Measurements from ENCODE around the gene SOX30.

Gene SOX30

GRCh38 chr5:157582731-157583620 lies 69.3 kb downstream of the SOX30 start:
- POLR2A ChIA-PET = no interaction called here

GRCh38 chr5:157581901-157582300 lies 70.3 kb downstream of the SOX30 start:
- ChIA-PET POLR2A (no interaction called here), CTCF (interaction anchor here (0.8 to 1.5 kb wide), 3 partner anchors 13 to 253 kb away, joined by 3 read pairs; no protein-coding TSS in a partner anchor)
- no peak for TF ChIP-seq CTCF (IDR thresholded peaks at IDR 0.05; ENCODE audit: insufficient read depth, low read length, missing control alignments)
- H3K4me3 ChIP-seq (ENCODE audit: low read depth, low read length) = no peak overlapping the region
- no peak for DNase-seq (ENCODE audit: low read depth, low spot score)

More at GRCh38 chr5:157582731-157583620, 69.3 kb downstream of the SOX30 start:
- CTCF ChIA-PET = interaction anchor here (0.8 to 1.5 kb wide), 2 partner anchors 12 to 13 kb away, joined by 3 read pairs; no protein-coding TSS in a partner anchor
- no peak overlapping the region for H3K4me3 ChIP-seq (ENCODE audit: low read depth, low read length)
- no peak for DNase-seq (ENCODE audit: low read depth, low spot score)
- TF ChIP-seq CTCF (IDR thresholded peaks at IDR 0.05; ENCODE audit: insufficient read depth, low read length, missing control alignments) = no peak

- DNase-seq (ENCODE audit: low read depth, low spot score) = no peak
- TF ChIP-seq CTCF (IDR thresholded peaks at IDR 0.05; ENCODE audit: insufficient read depth, low read length, missing control alignments) = no peak
- H3K4me3 ChIP-seq (ENCODE audit: low read depth, low read length) = no peak overlapping the region
- ChIA-PET POLR2A (interaction anchor here (0.7 kb wide), 1 partner anchor 30 kb away, joined by 6 read pairs; no protein-coding TSS in a partner anchor), CTCF (interaction anchor here (1.8 kb wide), 1 partner anchor 9 kb away, joined by 4 read pairs; no protein-coding TSS in a partner anchor)
Measured at GRCh38 chr5:157578079-157578780, 74.0 kb downstream of the SOX30 start.

DNA sequence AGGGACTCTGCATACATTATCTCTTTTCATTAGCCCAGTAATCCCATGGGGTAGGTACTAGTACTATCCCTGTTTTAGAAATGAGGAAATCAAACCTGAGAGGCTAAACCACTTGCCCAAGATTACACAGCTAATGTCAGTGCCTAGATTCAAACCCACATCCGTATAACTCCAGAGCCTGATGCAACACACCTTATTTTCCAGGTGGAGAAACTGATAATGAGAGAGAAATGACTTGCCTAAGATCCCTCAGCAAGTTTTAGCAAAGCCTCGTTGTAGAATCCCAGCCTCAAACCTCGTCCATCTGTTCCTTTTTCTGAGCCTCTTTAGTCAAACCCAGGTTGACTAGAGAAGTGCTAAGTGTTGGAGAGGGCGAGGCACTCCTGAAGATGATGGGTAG lies 75.6 kb downstream of the SOX30 start:
- TF ChIP-seq CTCF (IDR thresholded peaks at IDR 0.05; ENCODE audit: insufficient read depth, low read length, missing control alignments) = no peak
- DNase-seq (ENCODE audit: low read depth, low spot score) = no peak
- CTCF ChIA-PET = interaction anchor here (1.0 kb wide), 2 partner anchors 11 to 74 kb away, joined by 3 read pairs; no protein-coding TSS in a partner anchor
- POLR2A ChIA-PET = no interaction called here
- no peak overlapping the region for H3K4me3 ChIP-seq (ENCODE audit: low read depth, low read length)

All from AG04449 (cell line).